ENCODE data around the gene CAMSAP2. TPM values are rescaled to one million over a fixed set of nuclear protein-coding genes. Genes with fewer than 3 reads are reported as not detected.
A peak's percentile ranks its signal among the peaks of the same experiment; 100 is the strongest.
"Not testable (repeated sequence)": the region's sequence is repeated elsewhere in the genome, so short reads cannot be mapped to it uniquely, and the experiment has no call there.

The CAMSAP2 gene
- total RNA-seq, 1 donor from 2014 or later = 10.6 TPM

DNA sequence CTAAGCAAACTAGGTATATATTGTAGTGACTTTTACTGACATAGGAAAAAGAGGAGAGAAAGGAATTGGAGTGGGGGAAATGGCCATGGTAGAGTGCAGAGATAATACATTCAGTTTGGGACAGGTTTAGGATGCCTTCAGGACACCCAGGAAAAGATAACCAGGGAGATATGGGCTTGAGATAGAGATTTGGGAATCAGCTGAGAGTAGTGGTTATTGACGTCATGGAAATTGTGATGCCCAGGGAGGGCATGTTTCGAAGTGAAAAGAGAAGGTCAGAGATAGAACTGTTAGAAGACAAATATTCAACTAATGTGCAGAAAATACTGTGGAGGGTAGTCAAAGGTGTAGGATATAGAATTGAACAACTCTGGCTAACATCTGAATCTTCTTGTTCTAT is 40.6 kb downstream of the CAMSAP2 start:
- DNase-seq (ENCODE audit: low read depth) = no peak
- TF ChIP-seq CTCF (conservative IDR thresholded peaks at IDR 0.05; ENCODE audit: low read depth, low read length) = no peak

DNA sequence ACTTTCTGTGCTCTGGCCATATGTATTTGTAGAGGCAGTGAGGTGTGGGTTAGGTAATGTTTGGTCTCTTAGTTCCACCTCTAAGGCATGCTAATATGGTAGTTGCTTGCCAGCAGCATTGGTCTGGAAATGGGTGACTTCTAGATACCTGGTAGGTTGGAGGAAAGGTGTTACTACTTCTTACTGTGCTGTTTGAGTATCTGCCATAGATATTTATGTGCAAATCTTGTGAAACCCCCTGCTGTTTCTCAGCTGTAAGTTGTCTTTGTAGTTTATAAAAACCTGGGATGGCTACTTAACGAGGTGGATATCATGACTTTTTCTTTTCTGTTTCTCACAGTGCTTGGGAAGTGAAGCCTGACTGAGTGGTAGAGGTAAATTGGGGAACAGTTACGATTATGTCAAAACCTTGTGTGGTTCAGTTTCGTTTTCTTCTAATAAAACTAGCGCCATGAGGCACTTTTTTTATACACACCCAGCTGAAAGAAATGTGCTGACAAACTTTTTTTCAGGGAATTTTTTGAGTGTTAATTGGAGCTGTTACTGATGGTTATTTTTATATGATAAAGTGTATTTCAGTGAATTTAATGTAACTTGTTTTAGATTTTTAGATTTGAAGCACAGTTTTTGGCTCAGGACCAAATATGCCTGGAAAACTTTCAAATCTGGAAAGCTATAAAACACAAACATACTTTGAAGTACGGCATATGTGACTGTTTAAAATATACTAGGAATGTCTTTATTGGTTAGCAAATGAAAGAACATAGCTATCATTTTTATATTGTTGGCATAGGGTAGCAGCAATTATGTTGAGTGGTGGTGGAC is 42.1 kb downstream of the CAMSAP2 start:
- DNase-seq (ENCODE audit: low read depth) = no peak
- peak overlapping the region; percentile 14 for H3K4me3 ChIP-seq (ENCODE audit: low read depth, low read length)
- no peak for TF ChIP-seq CTCF (conservative IDR thresholded peaks at IDR 0.05; ENCODE audit: low read depth, low read length)

More for the DNA sequence above, 40.6 kb downstream of the CAMSAP2 start:
- no peak overlapping the region for H3K4me3 ChIP-seq (ENCODE audit: low read depth, low read length)

DNA sequence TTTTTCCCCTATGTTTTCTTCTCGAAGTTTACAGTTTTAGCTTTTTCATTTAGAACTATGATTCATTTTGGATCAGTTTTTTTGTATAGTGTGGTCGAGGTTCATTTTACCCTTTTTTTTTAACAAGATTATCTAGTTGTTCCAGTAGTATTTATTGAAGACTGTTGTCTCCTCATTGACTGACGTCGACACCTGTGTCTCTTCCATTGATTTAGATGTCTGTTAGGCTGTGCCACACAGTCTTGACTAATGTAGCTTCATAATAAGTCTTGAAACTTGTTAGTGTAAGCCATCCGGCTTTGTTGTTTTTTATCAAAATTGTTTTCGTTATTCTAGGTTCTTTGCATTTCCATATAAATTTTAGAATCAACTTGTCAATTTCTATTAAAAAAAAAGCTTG is 45.2 kb downstream of the CAMSAP2 start:
- TF ChIP-seq CTCF (conservative IDR thresholded peaks at IDR 0.05; ENCODE audit: low read depth, low read length) = no peak
- no peak for DNase-seq (ENCODE audit: low read depth)
- no peak overlapping the region for H3K4me3 ChIP-seq (ENCODE audit: low read depth, low read length)

GRCh38 chr1:200784576-200784975 is 45.9 kb downstream of the CAMSAP2 start:
- DNase-seq (ENCODE audit: low read depth) = no peak
- H3K4me3 ChIP-seq (ENCODE audit: low read depth, low read length) = no peak overlapping the region
- no peak for TF ChIP-seq CTCF (conservative IDR thresholded peaks at IDR 0.05; ENCODE audit: low read depth, low read length)

DNA sequence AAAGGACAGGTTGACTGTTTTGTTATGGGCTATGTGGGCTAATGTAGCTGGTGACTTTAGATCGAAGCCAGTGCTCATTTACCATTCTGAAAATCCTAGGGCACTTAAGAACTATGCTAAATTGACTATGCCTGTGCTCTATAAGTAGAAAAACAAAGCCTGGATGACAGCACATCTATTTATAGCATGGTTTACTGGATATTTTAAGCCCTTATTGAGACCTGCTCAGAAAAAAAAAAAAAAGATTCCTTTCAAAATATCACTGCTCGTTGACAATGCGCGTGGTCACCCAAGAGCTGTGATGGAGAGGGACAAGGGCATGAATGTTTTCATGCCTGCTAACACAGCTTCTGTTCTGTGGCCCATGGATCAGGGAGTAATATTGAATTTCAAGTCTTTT is 48.1 kb downstream of the CAMSAP2 start:
- TF ChIP-seq CTCF (conservative IDR thresholded peaks at IDR 0.05; ENCODE audit: low read depth, low read length) = no peak

GRCh38 chr1:200787896-200788387 is 49.2 kb downstream of the CAMSAP2 start:
- H3K4me3 ChIP-seq (ENCODE audit: low read depth, low read length) = no peak overlapping the region
- TF ChIP-seq CTCF (conservative IDR thresholded peaks at IDR 0.05; ENCODE audit: low read depth, low read length) = no peak
- DNase-seq (ENCODE audit: low read depth) = no peak

More for the DNA sequence above, 48.1 kb downstream of the CAMSAP2 start:
- DNase-seq (ENCODE audit: low read depth) = no peak
- H3K4me3 ChIP-seq (ENCODE audit: low read depth, low read length) = no peak overlapping the region

- H3K4me3 ChIP-seq (ENCODE audit: low read depth, low read length); DNase-seq (ENCODE audit: low read depth): not testable (repeated sequence)
Observed at GRCh38 chr1:200791012-200791411, 52.3 kb downstream of the CAMSAP2 start.
